RKO (cell line): ENCODE measurements around the gene EEPD1.

Source experiments
- DNase-seq: peaks from one replicate; pipeline ENCODE4 v3.0.0-alpha.2; 2016; ENCODE audit warnings: low spot score

EEPD1 gene

GRCh38 chr7:36299223-36299774, 146.2 kb downstream of the EEPD1 start:
- no peak for DNase-seq

GRCh38 chr7:36299823-36300341, 146.8 kb downstream of the EEPD1 start:
- no peak for DNase-seq

GRCh38 chr7:36300696-36301350, 147.8 kb downstream of the EEPD1 start:
- DNase-seq = no peak

- DNase-seq = no peak
Measured at GRCh38 chr7:36301914-36302771, 149.1 kb downstream of the EEPD1 start.

- DNase-seq = peak; percentile 8
Measured at GRCh38 chr7:36303202-36304098, 150.4 kb downstream of the EEPD1 start.

- no peak for DNase-seq
Measured at GRCh38 chr7:36304099-36304425, 151.0 kb downstream of the EEPD1 start.

- no peak for DNase-seq
Measured at GRCh38 chr7:36305226-36305625, 152.2 kb downstream of the EEPD1 start.

- no peak for DNase-seq
Measured at GRCh38 chr7:36305648-36306047, 152.6 kb downstream of the EEPD1 start.

GRCh38 chr7:36306222-36306621, 153.2 kb downstream of the EEPD1 start:
- DNase-seq = no peak

- no peak for DNase-seq
Measured at GRCh38 chr7:36306722-36307121, 153.7 kb downstream of the EEPD1 start.

- DNase-seq = no peak
Measured at GRCh38 chr7:36308031-36308430, 155.0 kb downstream of the EEPD1 start.

- DNase-seq = no peak
Measured at GRCh38 chr7:36309301-36309700, 156.2 kb downstream of the EEPD1 start.

GRCh38 chr7:36309716-36310115, 156.7 kb downstream of the EEPD1 start:
- no peak for DNase-seq

- DNase-seq = no peak
Measured at GRCh38 chr7:36310897-36311296, 157.8 kb downstream of the EEPD1 start.

- DNase-seq = no peak
Measured at GRCh38 chr7:36311539-36311938, 158.5 kb downstream of the EEPD1 start.

GRCh38 chr7:36312064-36312914, 159.2 kb downstream of the EEPD1 start:
- no peak for DNase-seq

GRCh38 chr7:36312915-36313334, 159.9 kb downstream of the EEPD1 start:
- DNase-seq = no peak

- DNase-seq = no peak
Measured at GRCh38 chr7:36313607-36314006, 160.6 kb downstream of the EEPD1 start.

- no peak for DNase-seq
Measured at GRCh38 chr7:36314491-36314890, 161.4 kb downstream of the EEPD1 start.

GRCh38 chr7:36315309-36315944, 162.4 kb downstream of the EEPD1 start:
- DNase-seq = no peak

- DNase-seq = no peak
Measured at GRCh38 chr7:36316319-36316718, 163.3 kb downstream of the EEPD1 start.
